T-cell (primary cell): ENCODE results near the gene RAF1. TPM values are rescaled to one million over a fixed set of nuclear protein-coding genes. Genes with fewer than 3 reads are reported as not detected.
"Not testable (repeated sequence)": the region's sequence is repeated elsewhere in the genome, so short reads cannot be mapped to it uniquely, and the experiment has no call there.

ENCODE experiments used
- ATAC-seq, 4 experiments: fragments of 200-7000 bp in 3 of 4; fragments of 150-1000 bp in 1 of 4; cut with Tn5 transposase; replicated peaks in 1 of 4; 1 replicate in 3 of 4; 2 replicates in 1 of 4; pipeline ENCODE4 v1.10.0; 2021; ENCODE audit warnings: moderate library complexity in 3 of 4, mild to moderate bottlenecking in 2 of 4, moderate number of reproducible peaks in 1 of 4
- CTCF ChIA-PET, 2 donors: fragments of 300-600 bp; sonication (Branson Sonifier 250); formaldehyde crosslinking; loops; one replicate each; lab custom pipeline; 2022; ENCODE audit warnings: antibody characterized with exemption in 2 of 2; lab: Charles Lee
- POLR2A ChIA-PET, 2 donors: fragments of 300-600 bp; sonication (Branson Sonifier 250); formaldehyde crosslinking; loops; one replicate each; lab custom pipeline; 2022; ENCODE audit warnings: antibody characterized with exemption in 2 of 2; lab: Charles Lee
- DNase-seq, 35 experiments: peaks; one replicate each; pipeline versions ENCODE4 v3.0.0 to v3.0.0-alpha.2; 2013 to 2023
- H3K27ac ChIP-seq: one replicate; pipeline ENCODE4 v1.5.1; 2013; ENCODE audit warnings: low read length
- H3K27me3 ChIP-seq, 2 experiments: replicated peaks in 1 of 2; 1 replicate in 1 of 2; 2 replicates in 1 of 2; pipeline versions ENCODE4 v1.6.1 to v1.7.0; 2013; ENCODE audit warnings: low read length in 1 of 2, mixed read lengths in 1 of 2; ENCODE audit not compliant: control insufficient read depth in 2 of 2, insufficient read depth in 2 of 2; ENCODE audit errors: extremely low read depth in 1 of 2
- H3K36me3 ChIP-seq, 2 donors: 1 replicate in 1 of 2; 2 replicates in 1 of 2; pipeline versions ENCODE4 v1.6.1 to v1.7.0; 2013; ENCODE audit warnings: low read length in 1 of 2; ENCODE audit not compliant: control insufficient read depth in 2 of 2, insufficient read depth in 1 of 2; ENCODE audit errors: extremely low read depth in 1 of 2
- H3K4me1 ChIP-seq, 2 experiments: 1 replicate in 1 of 2; 2 replicates in 1 of 2; pipeline versions ENCODE4 v1.6.1 to v1.7.0; 2013; ENCODE audit warnings: low read length in 2 of 2, mixed read lengths in 1 of 2; ENCODE audit not compliant: insufficient read depth in 2 of 2, control insufficient read depth in 1 of 2; ENCODE audit errors: extremely low read depth in 1 of 2
- H3K4me3 ChIP-seq, 2 donors: 1 replicate in 1 of 2; 2 replicates in 1 of 2; pipeline versions ENCODE4 v1.5.1 to v1.7.0; 2013; ENCODE audit warnings: mild to moderate bottlenecking in 2 of 2, low read length in 1 of 2, moderate library complexity in 1 of 2; ENCODE audit not compliant: control insufficient read depth in 1 of 2; ENCODE audit errors: extremely low read depth in 1 of 2
- H3K9me3 ChIP-seq: 2 replicates; pipeline ENCODE4 v1.7.0; 2013
- H3K27ac Mint-ChIP-seq, 2 donors: one replicate each; pipeline ENCODE4 v1.8.0; 2020 to 2021; ENCODE audit warnings: mild to moderate bottlenecking in 2 of 2, mixed read lengths in 2 of 2
- H3K27me3 Mint-ChIP-seq, 2 donors: one replicate each; pipeline ENCODE4 v1.8.0; 2021 to 2022; ENCODE audit warnings: mixed read lengths in 2 of 2
- H3K36me3 Mint-ChIP-seq: one replicate; pipeline ENCODE4 v1.8.0; 2021; ENCODE audit warnings: mixed read lengths
- H3K4me1 Mint-ChIP-seq, 3 donors: one replicate each; pipeline ENCODE4 v1.8.0; 2020 to 2022; ENCODE audit warnings: mixed read lengths in 3 of 3, mild to moderate bottlenecking in 1 of 3
- H3K4me3 Mint-ChIP-seq, 3 donors: one replicate each; pipeline ENCODE4 v1.8.0; 2020 to 2022; ENCODE audit warnings: mild to moderate bottlenecking in 3 of 3, mixed read lengths in 3 of 3, moderate library complexity in 3 of 3
- H3K9me3 Mint-ChIP-seq, 3 donors: one replicate each; pipeline ENCODE4 v1.8.0; 2020 to 2022; ENCODE audit warnings: mixed read lengths in 3 of 3
- WGBS: methylation state at CpG from one replicate; pipeline ENCODE4 v1.1.5; 2013; ENCODE audit warnings: missing lambda C conversion rate; ENCODE audit not compliant: insufficient coverage; 5-methylcytosine and 5-hydroxymethylcytosine counted together
- total RNA-seq, 35 experiments: library from RNA in 6 of 35; stranded (reverse) in 6 of 35; fragments of 120-200 nt in 1 of 35; gene quantifications; one replicate each; pipeline versions ENCODE4 v1.2.1 to v1.2.4 and lab custom pipeline; 2013 to 2026

The RAF1 gene
- total RNA-seq, 5 donors from 2014 or later (not counting 1 experiment from before 2014, with no cell fraction given) = 95.3 to 112 (median 105) TPM

- H3K4me1 Mint-ChIP-seq = peaks cover 45 to 63% (median 58%) of the 10 kb centered on the region in 3 donors
- ChIA-PET CTCF (no interaction called here), POLR2A (interaction anchor here in 1 of 2 donors (0.7 kb wide), 1 partner anchor 73 kb away, joined by 4 read pairs; no protein-coding TSS in a partner anchor)
- H3K36me3 ChIP-seq = peaks cover 0 to 7% of the 10 kb centered on the region in 2 donors
- DNase-seq (no peak), ATAC-seq (no peak)
- H3K4me3 ChIP-seq = no peak overlapping the region
- H3K27ac ChIP-seq = no peak overlapping the region
- no peaks in the 10 kb centered on the region for H3K27me3 Mint-ChIP-seq
- H3K4me3 Mint-ChIP-seq = no peak overlapping the region
- no peak overlapping the region for H3K27ac Mint-ChIP-seq
- no peaks in the 10 kb centered on the region for H3K9me3 Mint-ChIP-seq
- H3K4me1 ChIP-seq = peaks cover 4 to 13% of the 10 kb centered on the region in 2 experiments
- peaks cover 16% of the 10 kb centered on the region for H3K36me3 Mint-ChIP-seq
- no peaks in the 10 kb centered on the region for H3K27me3 ChIP-seq
- H3K9me3 ChIP-seq = no peaks in the 10 kb centered on the region
These were observed 20.9 kb downstream of the RAF1 start for GRCh38 chr3:12643010-12643380.

GRCh38 chr3:12640853-12641252 is 23.1 kb downstream of the RAF1 start:
- H3K9me3 Mint-ChIP-seq, H3K4me3 Mint-ChIP-seq, CTCF ChIA-PET: not testable (repeated sequence)

DNA sequence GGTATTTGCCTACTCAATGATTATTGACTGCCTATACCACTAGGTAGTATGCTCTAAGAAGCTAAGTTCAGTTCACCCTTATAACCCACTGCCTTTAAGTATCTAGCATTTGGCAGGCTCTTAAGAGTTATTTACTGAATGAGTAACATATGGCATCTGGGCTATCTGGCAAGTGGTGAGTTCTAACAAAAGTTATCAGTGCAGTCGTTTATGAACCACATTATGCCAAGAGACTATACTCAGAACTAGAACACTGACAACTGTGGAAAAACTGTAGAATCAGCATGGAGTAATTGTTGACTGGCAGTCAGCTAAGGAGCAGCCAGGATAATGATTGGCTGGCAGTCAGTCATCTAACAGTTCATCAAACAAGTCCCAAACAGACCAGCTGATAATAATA is 25.8 kb downstream of the RAF1 start:
- CTCF ChIA-PET = interaction anchor here in 1 of 2 donors (0.6 kb wide), 1 partner anchor 32 kb away, joined by 3 read pairs; no protein-coding TSS in a partner anchor
- H3K4me1 Mint-ChIP-seq = peaks cover 45 to 53% (median 53%) of the 10 kb centered on the region in 3 donors
- no peaks in the 10 kb centered on the region for H3K9me3 Mint-ChIP-seq

More at GRCh38 chr3:12640853-12641252, 23.1 kb downstream of the RAF1 start:
- peaks cover 54 to 62% (median 61%) of the 10 kb centered on the region in 3 donors for H3K4me1 Mint-ChIP-seq
- H3K27me3 Mint-ChIP-seq, H3K36me3 ChIP-seq, ATAC-seq, H3K4me3 ChIP-seq, H3K27ac Mint-ChIP-seq, H3K9me3 ChIP-seq, POLR2A ChIA-PET, H3K27me3 ChIP-seq, DNase-seq, H3K27ac ChIP-seq: not testable (repeated sequence)
- H3K4me1 ChIP-seq = peaks cover 0 to 12% of the 10 kb centered on the region in 2 experiments
- H3K36me3 Mint-ChIP-seq = peaks cover 24% of the 10 kb centered on the region
- WGBS = no CpG with 5 or more reads among the region's 5 CpGs

GRCh38 chr3:12633108-12633507 is 30.8 kb downstream of the RAF1 start:
- Mint-ChIP-seq H3K4me3 (no peak overlapping the region), H3K9me3 (no peaks in the 10 kb centered on the region), H3K36me3 (peaks cover 20% of the 10 kb centered on the region), H3K4me1 (peaks cover 59 to 61% (median 60%) of the 10 kb centered on the region in 3 donors), H3K27ac (no peak overlapping the region), H3K27me3 (no peaks in the 10 kb centered on the region)
- Histone ChIP-seq H3K9me3 (no peaks in the 10 kb centered on the region), H3K27ac (no peak overlapping the region), H3K4me3 (no peak overlapping the region), H3K27me3 (no peaks in the 10 kb centered on the region), H3K4me1 (peaks cover 0 to 8% of the 10 kb centered on the region in 2 experiments), H3K36me3 (peaks cover 0 to 4% of the 10 kb centered on the region in 2 donors)
- ChIA-PET POLR2A (no interaction called here), CTCF (no interaction called here)
- ATAC-seq (no peak), DNase-seq (no peak)
- WGBS = no CpG with 5 or more reads among the region's 4 CpGs

More for the DNA sequence above, 25.8 kb downstream of the RAF1 start:
- H3K36me3 Mint-ChIP-seq = peaks cover 31% of the 10 kb centered on the region
- no peaks in the 10 kb centered on the region for H3K9me3 ChIP-seq
- ATAC-seq = no peak
- no peak overlapping the region for H3K27ac ChIP-seq
- H3K27me3 Mint-ChIP-seq = no peaks in the 10 kb centered on the region
- H3K4me3 ChIP-seq = no peak overlapping the region
- H3K27ac Mint-ChIP-seq = no peak overlapping the region
- peaks cover 0 to 10% of the 10 kb centered on the region in 2 experiments for H3K4me1 ChIP-seq
- H3K4me3 Mint-ChIP-seq = no peak overlapping the region
- POLR2A ChIA-PET = no interaction called here
- WGBS = no CpG with 5 or more reads among the region's 1 CpG
- DNase-seq = no peak
- H3K36me3 ChIP-seq = peaks cover 4% of the 10 kb centered on the region in 2 donors
- H3K27me3 ChIP-seq = no peaks in the 10 kb centered on the region

- DNase-seq = no peak
- peaks cover 0 to 13% of the 10 kb centered on the region in 2 experiments for H3K4me1 ChIP-seq
These were observed 31.4 kb downstream of the RAF1 start for GRCh38 chr3:12632523-12632922.

DNA sequence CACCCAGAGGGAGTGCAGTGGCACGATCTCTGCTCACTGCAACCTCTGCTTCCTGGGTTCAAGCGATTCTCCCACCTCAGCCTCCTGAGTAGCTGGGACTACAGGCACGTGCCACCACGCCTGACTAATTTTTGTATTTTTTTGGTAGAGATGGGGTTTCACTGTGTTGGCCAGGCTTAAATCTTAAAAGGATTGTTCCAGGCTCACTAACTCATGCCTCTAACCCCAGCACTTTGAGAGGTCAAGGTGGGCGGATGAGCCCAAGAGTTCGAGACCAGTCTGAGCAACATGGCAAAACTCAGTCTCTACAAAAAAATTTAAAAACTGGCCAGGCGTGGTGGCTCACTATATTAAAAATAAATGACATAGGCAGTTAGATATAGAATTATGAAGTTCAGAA is 33.1 kb downstream of the RAF1 start:
- H3K27ac ChIP-seq, ATAC-seq, POLR2A ChIA-PET, H3K4me3 Mint-ChIP-seq, H3K9me3 ChIP-seq, H3K27me3 ChIP-seq, H3K27me3 Mint-ChIP-seq, H3K27ac Mint-ChIP-seq, H3K36me3 ChIP-seq, DNase-seq, CTCF ChIA-PET, H3K4me3 ChIP-seq, H3K9me3 Mint-ChIP-seq: not testable (repeated sequence)
- peaks cover 61 to 64% (median 62%) of the 10 kb centered on the region in 3 donors for H3K4me1 Mint-ChIP-seq
- peaks cover 11% of the 10 kb centered on the region for H3K36me3 Mint-ChIP-seq
- H3K4me1 ChIP-seq = peaks cover 0 to 16% of the 10 kb centered on the region in 2 experiments
- WGBS = 72% methylated on average over 2 of the region's 7 CpGs

More at GRCh38 chr3:12632523-12632922, 31.4 kb downstream of the RAF1 start:
- no peaks in the 10 kb centered on the region for H3K27me3 Mint-ChIP-seq
- H3K27ac Mint-ChIP-seq = no peak overlapping the region
- Histone ChIP-seq H3K36me3 (peaks cover 0 to 4% of the 10 kb centered on the region in 2 donors), H3K27ac (no peak overlapping the region), H3K4me3 (no peak overlapping the region), H3K27me3 (no peaks in the 10 kb centered on the region), H3K9me3 (no peaks in the 10 kb centered on the region)
- ChIA-PET POLR2A (no interaction called here), CTCF (no interaction called here)
- H3K4me1 Mint-ChIP-seq = peaks cover 60 to 62% (median 61%) of the 10 kb centered on the region in 3 donors
- no peaks in the 10 kb centered on the region for H3K9me3 Mint-ChIP-seq
- no peak overlapping the region for H3K4me3 Mint-ChIP-seq
- WGBS = no CpG with 5 or more reads among the region's 2 CpGs
- H3K36me3 Mint-ChIP-seq = peaks cover 16% of the 10 kb centered on the region
- no peak for ATAC-seq
